ENCODE measurements around the gene PSMA7.
"Not testable (repeated sequence)": the region's sequence is repeated elsewhere in the genome, so short reads cannot be mapped to it uniquely, and the experiment has no call there.

Gene PSMA7

DNA sequence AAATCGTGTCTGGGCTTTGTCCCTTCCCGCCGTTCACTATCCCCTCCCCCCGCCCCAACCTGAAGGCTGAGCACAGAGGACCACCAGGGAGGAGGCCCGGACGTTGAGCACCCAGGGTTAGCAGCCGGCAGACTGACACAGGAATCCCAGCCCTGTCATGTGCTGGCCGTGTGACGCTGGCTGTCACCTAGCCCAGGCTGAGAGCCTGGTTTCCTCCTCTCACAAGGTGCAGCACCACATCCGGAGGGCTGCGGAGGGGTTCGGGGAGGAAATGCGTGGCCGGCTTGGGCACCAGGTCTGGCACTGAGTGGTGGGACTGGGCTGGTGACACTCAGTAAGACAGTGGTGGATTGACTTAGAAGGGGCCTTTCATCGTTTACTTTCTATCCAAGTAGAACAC is 25.5 kb downstream of the PSMA7 start:
- H3K4me3 Mint-ChIP-seq: no peak overlapping the region
- peak overlapping the region; percentile 50 for H3K27ac Mint-ChIP-seq
- H3K4me1 Mint-ChIP-seq (ENCODE audit: low read depth): peaks cover 35% of the 10 kb centered on the region
- peaks cover 13% of the 10 kb centered on the region for H3K36me3 Mint-ChIP-seq (ENCODE audit: low read depth)
- DNase-seq: peak; percentile 69
- H3K27me3 Mint-ChIP-seq: no peaks in the 10 kb centered on the region
- H3K9me3 Mint-ChIP-seq: peaks cover 16% of the 10 kb centered on the region

DNA sequence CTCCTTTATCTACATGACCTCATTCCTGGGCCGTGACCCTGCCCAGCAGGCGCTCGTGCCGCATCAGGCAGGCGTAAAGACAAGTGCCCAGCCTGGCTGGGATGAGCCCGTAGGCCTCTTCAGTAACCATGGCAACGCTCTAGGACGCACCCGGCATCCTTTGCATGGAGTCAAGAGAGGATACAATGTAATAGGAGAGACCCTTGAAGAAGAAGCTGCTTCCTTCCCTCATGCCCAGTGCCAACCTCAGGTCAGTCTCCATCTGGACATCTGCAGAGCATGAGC is 25.9 kb downstream of the PSMA7 start:
- H3K4me1 Mint-ChIP-seq (ENCODE audit: low read depth): peaks cover 35% of the 10 kb centered on the region
- DNase-seq: no peak
- peak overlapping the region; percentile 50 for H3K27ac Mint-ChIP-seq
- no peaks in the 10 kb centered on the region for H3K27me3 Mint-ChIP-seq
- peaks cover 13% of the 10 kb centered on the region for H3K36me3 Mint-ChIP-seq (ENCODE audit: low read depth)
- H3K4me3 Mint-ChIP-seq: no peak overlapping the region
- H3K9me3 Mint-ChIP-seq: peaks cover 20% of the 10 kb centered on the region

DNA sequence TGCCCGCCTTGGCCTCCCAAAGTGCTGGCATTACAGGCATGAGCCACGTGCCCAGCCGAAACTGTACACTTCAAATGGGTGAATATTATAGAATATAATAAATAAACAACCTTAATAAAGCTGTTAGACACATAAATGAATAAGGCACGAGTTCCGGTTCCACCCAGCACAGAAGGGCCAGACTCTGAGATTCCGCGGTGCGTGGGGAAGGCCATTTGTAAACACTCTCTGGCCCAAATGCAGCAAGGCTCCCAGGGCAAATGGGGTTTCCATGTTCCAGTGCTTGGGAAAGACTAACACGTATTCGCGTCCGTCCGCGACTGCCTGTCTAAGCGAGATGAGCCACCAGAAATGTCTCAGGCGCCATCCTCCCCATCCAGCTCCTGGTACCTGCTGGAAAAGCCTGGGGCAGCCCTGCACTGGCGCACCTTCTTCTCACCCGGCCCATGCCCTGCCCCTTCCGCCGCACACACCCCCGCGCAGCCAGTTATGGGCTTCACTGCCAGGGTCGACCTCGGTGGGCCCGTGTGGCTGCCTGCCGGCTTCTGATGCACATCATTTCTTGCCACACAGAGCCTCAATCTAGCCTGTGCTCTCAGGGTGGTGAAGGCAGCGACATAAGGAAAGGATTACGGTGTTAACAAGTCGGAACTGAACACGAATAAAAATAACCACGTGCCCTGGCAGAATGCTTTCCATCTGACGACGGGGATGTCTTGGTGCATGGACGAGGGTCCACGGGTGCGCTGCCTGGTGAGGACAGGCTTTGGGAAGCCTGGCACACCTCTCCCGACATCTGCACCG is 26.4 kb downstream of the PSMA7 start:
- DNase-seq: no peak
- Mint-ChIP-seq H3K4me1 (ENCODE audit: low read depth) (peaks cover 35% of the 10 kb centered on the region), H3K36me3 (ENCODE audit: low read depth) (peaks cover 14% of the 10 kb centered on the region), H3K4me3 (no peak overlapping the region), H3K27ac (no peak overlapping the region), H3K9me3 (peaks cover 22% of the 10 kb centered on the region), H3K27me3 (no peaks in the 10 kb centered on the region)

DNA sequence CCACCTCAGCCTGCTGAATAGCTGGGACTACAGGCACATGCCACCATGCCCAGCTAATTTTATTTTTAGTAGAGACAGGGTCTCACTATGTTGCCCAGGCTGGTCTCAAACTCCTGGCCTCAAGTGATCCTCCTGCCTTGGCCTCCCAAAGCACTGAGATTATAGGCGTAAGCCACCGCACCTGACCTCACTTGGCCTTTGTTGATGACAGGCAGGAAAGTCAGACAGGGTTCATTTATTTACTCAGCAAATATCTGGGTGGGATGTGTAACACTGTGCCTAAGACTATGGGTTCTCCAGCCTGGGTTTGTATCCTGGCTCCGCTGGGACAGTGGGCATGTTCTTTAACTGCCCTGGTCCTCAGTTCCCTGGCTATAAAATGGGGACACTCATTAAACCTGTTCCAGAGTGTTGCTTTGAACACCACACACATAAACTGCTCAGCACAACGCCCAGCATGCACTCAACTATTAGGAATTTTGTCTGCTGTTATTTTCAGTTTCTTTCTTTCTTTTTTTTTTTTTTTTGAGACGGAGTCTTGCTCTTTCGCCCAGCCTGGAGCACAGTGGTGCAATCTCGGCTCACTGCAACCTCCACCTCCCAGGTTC is 27.3 kb downstream of the PSMA7 start:
- DNase-seq: not testable (repeated sequence)

DNA sequence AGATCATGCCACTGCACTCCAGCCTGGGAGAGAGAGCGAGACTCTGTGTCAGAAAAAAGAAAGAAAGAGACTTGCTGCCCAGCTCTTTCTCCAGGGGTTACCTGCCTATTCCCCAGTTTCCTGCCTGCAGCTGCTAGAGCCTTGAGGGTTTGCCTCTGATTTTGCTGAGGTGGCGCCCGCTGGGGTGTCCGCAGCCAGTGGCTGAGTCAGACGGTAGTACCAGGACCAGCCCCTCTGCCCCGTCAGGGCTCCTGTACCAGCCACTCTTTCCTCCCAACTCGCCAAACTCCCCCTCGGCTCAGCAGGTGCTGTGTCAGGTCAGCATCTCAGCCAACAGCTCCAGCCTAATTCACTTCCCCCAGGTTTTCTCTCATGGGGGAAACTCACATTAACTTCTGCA is 28.3 kb downstream of the PSMA7 start:
- H3K9me3 Mint-ChIP-seq: peaks cover 31% of the 10 kb centered on the region
- peaks cover 24% of the 10 kb centered on the region for H3K4me1 Mint-ChIP-seq (ENCODE audit: low read depth)
- no peak overlapping the region for H3K27ac Mint-ChIP-seq
- no peaks in the 10 kb centered on the region for H3K27me3 Mint-ChIP-seq
- peaks cover 22% of the 10 kb centered on the region for H3K36me3 Mint-ChIP-seq (ENCODE audit: low read depth)
- H3K4me3 Mint-ChIP-seq: no peak overlapping the region
- DNase-seq: no peak

More for the DNA sequence above, 27.3 kb downstream of the PSMA7 start:
- H3K4me3 Mint-ChIP-seq, H3K27me3 Mint-ChIP-seq, H3K27ac Mint-ChIP-seq: not testable (repeated sequence)
- H3K36me3 Mint-ChIP-seq (ENCODE audit: low read depth): peaks cover 17% of the 10 kb centered on the region
- peaks cover 30% of the 10 kb centered on the region for H3K4me1 Mint-ChIP-seq (ENCODE audit: low read depth)
- peaks cover 27% of the 10 kb centered on the region for H3K9me3 Mint-ChIP-seq

DNA sequence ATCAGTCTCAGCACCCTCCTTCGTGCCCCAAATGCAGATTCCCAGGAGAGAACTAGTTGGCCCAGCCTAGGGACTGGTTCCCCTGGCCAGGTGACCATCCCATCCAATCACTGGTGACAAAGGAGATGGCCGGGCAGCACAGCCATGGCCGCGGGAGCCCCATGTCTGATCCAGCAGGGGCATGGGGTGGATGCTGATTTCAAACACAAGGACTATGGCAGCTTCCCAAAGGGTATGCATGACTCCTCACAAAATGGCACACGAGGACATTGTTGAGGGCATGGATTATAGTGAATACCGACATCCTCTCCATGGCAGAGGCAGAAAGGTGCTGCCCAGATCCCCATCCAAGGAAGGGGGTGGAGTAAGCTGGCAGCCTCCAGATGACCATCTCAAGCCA is 30.8 kb downstream of the PSMA7 start:
- no peak overlapping the region for H3K4me3 Mint-ChIP-seq

DNA sequence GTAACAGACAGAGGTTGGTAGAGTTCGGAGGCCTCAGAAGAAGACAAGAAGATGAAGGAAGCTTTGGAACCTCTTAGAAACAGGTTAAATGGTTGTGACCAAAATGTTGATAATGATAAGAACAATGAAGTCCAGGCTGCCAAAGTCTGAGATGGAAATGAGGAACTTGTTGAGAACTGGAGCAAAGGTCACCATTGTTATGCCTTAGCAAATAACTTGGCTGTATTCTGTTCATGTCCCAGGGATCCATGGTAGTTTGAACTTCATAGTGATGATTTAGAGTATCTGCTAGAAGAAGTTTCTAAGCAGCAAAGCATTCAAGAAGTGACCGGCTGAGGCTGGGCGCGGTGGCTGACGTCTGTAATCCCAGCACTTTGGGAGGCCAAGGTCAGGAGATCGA is 32.0 kb downstream of the PSMA7 start:
- Mint-ChIP-seq H3K4me1 (ENCODE audit: low read depth) (peaks cover 1% of the 10 kb centered on the region), H3K9me3 (peaks cover 56% of the 10 kb centered on the region), H3K36me3 (ENCODE audit: low read depth) (peaks cover 34% of the 10 kb centered on the region), H3K27me3 (no peaks in the 10 kb centered on the region), H3K4me3 (no peak overlapping the region), H3K27ac (no peak overlapping the region)
- DNase-seq: no peak

More for the DNA sequence above, 30.8 kb downstream of the PSMA7 start:
- H3K36me3 Mint-ChIP-seq (ENCODE audit: low read depth): peaks cover 34% of the 10 kb centered on the region
- H3K27ac Mint-ChIP-seq: no peak overlapping the region
- DNase-seq: no peak
- peaks cover 7% of the 10 kb centered on the region for H3K4me1 Mint-ChIP-seq (ENCODE audit: low read depth)
- H3K9me3 Mint-ChIP-seq: peaks cover 48% of the 10 kb centered on the region
- no peaks in the 10 kb centered on the region for H3K27me3 Mint-ChIP-seq

DNA sequence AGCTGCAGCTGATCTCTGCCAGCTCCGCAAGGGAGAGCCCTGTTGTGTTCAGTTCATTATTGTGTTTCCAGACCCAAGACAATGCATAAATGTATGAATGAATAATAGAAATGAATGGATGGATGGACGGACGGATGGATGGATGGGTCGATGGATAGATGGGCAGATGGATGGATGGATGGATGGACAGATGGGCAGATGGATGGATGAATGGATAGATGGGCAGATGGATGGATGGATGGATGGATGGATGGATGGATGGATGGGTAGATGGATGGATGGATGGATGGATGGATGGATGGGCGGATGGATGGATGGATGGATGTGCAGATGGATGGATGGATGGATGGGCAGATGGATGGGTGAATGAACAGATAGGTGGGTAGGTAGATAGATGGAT is 37.6 kb downstream of the PSMA7 start:
- H3K27me3 Mint-ChIP-seq: no peaks in the 10 kb centered on the region
- H3K9me3 Mint-ChIP-seq: peaks cover 49% of the 10 kb centered on the region
- H3K36me3 Mint-ChIP-seq (ENCODE audit: low read depth): peaks cover 37% of the 10 kb centered on the region
- no peaks in the 10 kb centered on the region for H3K4me1 Mint-ChIP-seq (ENCODE audit: low read depth)
- no peak overlapping the region for H3K27ac Mint-ChIP-seq
- no peak overlapping the region for H3K4me3 Mint-ChIP-seq
- no peak for DNase-seq

DNA sequence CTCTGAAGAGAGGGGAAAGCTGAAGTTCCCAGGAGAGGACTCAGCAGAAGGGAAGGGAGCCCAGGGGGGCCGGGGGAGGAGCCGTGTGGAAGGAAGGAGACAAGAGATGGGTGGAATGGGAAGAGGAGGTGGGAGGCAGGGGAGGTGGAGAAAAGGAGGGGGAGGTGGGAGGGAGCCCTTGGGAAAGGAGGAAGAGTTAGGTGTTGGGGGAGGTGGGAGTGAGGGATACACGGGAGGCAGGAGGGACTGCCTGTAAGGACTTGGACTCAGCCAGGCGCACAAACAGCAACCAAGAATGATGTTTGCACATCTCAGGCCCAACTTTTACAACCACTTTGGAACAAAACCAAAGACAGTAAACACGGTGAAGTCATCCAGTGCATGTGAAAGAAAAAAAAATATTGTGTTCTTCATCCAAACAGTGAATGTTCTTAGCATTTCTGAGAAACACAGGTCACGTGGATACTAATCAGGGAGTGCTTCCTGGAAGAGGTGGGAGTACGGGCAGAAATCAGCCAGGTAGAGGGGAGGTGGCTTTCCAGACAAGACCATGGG is 38.3 kb downstream of the PSMA7 start:
- H3K4me3 Mint-ChIP-seq: no peak overlapping the region
- no peaks in the 10 kb centered on the region for H3K27me3 Mint-ChIP-seq
- no peak for DNase-seq
- H3K9me3 Mint-ChIP-seq: peaks cover 51% of the 10 kb centered on the region
- H3K27ac Mint-ChIP-seq: no peak overlapping the region
- H3K4me1 Mint-ChIP-seq (ENCODE audit: low read depth): no peaks in the 10 kb centered on the region
- H3K36me3 Mint-ChIP-seq (ENCODE audit: low read depth): peaks cover 33% of the 10 kb centered on the region

DNA sequence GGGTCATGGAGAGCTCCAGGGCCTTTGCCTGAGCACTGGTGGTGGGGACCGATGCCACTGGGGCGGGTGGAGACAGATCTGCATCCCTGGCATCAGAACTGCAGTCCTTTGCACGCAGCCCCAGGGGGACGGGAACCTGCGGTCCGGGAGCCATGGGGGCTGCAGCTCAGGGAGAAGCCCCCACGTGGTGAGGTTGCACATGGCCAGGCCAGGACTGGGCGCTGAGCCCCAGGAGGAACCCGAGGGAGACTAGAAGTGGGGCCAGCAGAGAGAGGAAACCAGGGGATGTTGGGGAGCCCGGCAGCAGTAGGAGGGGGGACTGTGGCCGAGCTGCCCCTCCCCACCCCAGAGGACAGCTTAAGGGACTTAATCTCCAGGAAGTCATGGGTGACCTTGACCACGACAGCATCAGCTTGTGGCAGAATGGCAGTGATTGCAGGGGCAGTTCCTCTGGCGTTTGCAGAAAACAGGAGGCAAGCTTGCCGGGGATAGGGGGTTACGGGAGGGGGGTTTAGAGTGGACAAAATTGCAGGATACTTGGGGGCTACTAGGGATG is 38.9 kb downstream of the PSMA7 start:
- H3K4me3 Mint-ChIP-seq: no peak overlapping the region
- no peaks in the 10 kb centered on the region for H3K4me1 Mint-ChIP-seq (ENCODE audit: low read depth)
- H3K36me3 Mint-ChIP-seq (ENCODE audit: low read depth): peaks cover 32% of the 10 kb centered on the region
- H3K27me3 Mint-ChIP-seq: no peaks in the 10 kb centered on the region
- no peak overlapping the region for H3K27ac Mint-ChIP-seq
- DNase-seq: no peak
- peaks cover 51% of the 10 kb centered on the region for H3K9me3 Mint-ChIP-seq

DNA sequence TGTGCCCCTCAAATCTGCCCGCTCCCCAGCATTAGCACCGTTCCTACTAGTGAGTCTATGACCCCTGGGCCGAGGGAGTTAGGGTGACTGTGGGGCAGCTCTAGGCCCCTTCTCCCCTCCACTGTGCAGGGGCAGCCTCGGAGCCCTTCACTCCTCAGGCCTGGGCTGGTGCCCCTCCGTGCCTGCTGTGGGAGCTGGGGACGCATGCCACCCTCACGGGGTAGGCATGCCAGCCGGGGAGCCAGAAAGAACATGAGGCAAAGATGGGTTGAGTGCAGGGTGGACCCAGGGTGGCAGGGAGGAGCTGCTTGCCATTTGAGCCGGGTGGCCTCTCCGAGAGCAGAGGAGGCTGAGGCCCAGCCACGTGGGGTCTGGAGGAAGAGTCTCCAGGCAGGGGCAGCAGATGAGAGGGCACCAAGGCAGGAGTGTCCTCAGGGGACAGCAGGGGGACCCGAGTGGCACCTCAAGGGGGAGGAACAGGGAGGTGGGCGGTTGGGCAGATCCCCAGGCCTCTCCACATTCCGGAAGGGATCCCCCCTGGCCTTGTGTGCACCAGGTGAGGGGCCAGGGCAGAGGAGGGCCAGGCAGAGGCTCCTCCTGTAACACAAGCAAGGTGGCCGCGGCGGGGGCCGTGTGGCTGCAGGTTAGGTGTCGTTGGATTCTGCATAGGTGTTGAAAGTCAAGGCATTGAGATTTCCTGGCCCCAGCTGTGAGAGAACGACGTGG is 39.5 kb downstream of the PSMA7 start:
- Mint-ChIP-seq H3K36me3 (ENCODE audit: low read depth) (peaks cover 29% of the 10 kb centered on the region), H3K4me3 (no peak overlapping the region), H3K4me1 (ENCODE audit: low read depth) (no peaks in the 10 kb centered on the region), H3K27ac (no peak overlapping the region), H3K9me3 (peaks cover 45% of the 10 kb centered on the region), H3K27me3 (no peaks in the 10 kb centered on the region)
- DNase-seq: no peak

DNA sequence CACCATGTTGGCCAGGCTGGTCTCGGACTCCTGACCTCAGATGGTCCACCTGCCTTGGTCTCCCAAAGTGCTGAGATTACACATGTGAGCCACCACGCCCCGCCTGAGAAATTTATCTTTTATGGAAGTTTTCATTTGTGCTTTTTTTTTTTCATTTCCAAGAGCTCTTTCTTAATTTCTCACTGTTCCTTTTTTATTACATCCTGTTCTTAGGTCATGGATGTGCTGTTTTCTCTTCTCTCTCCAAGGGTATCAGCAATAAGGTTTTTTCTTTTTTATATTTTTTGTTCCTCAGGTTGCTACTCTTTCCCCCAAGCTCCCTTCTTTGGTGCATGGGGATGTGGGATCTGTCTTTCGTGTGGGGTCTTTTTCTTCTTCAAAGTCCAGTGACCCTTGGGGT is 42.1 kb downstream of the PSMA7 start:
- no peak for DNase-seq
- H3K9me3 Mint-ChIP-seq: peaks cover 28% of the 10 kb centered on the region
- no peak overlapping the region for H3K4me3 Mint-ChIP-seq
- H3K27me3 Mint-ChIP-seq: no peaks in the 10 kb centered on the region
- H3K27ac Mint-ChIP-seq: no peak overlapping the region
- peaks cover 18% of the 10 kb centered on the region for H3K36me3 Mint-ChIP-seq (ENCODE audit: low read depth)
- H3K4me1 Mint-ChIP-seq (ENCODE audit: low read depth): no peaks in the 10 kb centered on the region

DNA sequence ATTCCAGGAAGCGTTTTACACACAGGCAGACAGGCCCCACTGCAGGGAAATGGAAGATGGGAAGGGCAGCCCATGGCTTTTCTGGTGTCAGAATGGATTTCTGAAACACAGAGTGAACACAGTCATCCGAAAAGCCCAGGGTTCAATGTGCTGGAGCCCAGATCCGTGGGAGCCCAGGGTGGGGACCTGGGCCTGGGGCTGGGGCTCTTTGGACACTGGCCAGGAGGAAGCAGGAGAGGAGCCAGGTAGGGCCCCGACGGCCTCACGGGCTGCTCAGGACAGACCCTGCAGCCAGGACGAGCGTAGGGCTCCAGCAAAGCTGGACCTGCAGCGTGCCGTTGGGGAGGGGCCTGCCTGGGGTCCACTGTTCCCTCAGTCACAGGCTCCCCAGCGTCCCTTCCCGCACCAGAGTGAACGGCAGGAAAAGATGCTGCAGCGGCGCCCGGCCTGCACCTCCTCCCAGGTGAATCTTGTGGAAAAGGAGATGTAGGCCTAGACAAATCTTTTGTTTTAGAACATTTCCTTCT is 45.2 kb downstream of the PSMA7 start:
- Mint-ChIP-seq H3K9me3 (peaks cover 20% of the 10 kb centered on the region), H3K27me3 (no peaks in the 10 kb centered on the region), H3K4me1 (ENCODE audit: low read depth) (no peaks in the 10 kb centered on the region), H3K27ac (no peak overlapping the region), H3K4me3 (no peak overlapping the region), H3K36me3 (ENCODE audit: low read depth) (peaks cover 6% of the 10 kb centered on the region)
- no peak for DNase-seq
